Left forelimb (tissue), 1 donor: Measurements from ENCODE around the gene OR52K2.
"Not testable (repeated sequence)": the region's sequence is repeated elsewhere in the genome, so short reads cannot be mapped to it uniquely, and the experiment has no call there.

ENCODE experiments used
- DNase-seq: peaks from one replicate; pipeline ENCODE4 v3.0.0-alpha.2; 2018; ENCODE audit warnings: low spot score

Gene OR52K2

DNA sequence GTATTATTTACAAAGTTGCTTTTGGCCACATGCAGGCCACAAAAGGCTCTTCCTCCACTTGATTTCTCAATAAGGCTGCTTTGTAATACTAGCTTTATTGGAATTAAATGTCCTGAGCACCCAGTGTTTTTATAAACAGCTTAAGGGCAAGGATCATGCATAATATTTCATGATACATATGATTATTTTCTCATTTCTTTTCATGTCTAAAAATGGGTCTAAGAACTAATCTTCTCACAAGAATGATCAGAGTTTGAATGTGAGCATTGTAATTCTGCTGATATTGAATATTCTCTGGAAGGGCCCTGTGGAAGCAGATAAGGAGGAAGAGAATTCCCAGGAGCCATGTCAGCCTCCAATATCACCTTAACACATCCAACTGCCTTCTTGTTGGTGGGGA is at the start of gene OR52K2:
TSS of gene OR52K2 (plus strand) at position 301 of the 400 bp plus-strand sequence. CDS start at position 346, 45 bp downstream.
- DNase-seq = no peak

DNA sequence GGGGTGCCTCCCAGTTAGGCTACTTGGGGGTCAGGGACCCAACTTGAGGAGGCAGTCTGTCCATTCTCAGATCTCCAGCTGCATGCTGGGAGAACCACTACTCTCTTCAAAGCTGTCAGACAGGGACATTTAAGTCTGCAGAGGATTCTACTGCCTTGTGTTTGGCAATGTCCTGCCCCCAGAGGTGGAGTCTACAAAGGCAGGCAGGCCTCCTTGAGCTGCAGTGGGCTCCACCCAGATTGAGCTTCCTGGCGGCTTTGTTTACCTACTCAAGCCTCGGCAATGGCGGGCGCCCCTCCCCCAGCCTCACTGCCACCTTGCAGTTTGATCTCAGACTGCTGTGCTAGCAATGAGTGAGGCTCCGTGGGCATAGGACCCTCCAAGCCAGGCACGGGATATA is 42.9 kb upstream of the OR52K2 start:
- DNase-seq = not testable (repeated sequence)

DNA sequence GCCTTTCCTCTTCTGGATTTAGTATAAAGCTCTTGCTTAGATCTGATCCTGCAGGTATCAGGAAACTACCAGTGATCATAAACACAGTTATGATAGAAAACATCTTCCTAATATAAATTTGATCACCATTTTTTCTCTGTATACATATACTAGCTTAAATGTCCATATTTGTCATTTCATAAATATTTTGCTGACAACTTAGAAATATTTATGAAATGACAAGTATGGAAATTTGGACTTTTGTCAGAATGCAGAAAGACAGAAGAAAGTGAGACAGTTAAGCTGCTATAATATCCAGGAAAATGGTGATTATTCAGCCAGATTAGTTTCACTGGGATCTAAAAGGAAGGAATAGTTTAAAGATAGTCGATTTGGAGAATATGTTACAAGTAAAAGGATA is 32.8 kb upstream of the OR52K2 start:
- no peak for DNase-seq

DNA sequence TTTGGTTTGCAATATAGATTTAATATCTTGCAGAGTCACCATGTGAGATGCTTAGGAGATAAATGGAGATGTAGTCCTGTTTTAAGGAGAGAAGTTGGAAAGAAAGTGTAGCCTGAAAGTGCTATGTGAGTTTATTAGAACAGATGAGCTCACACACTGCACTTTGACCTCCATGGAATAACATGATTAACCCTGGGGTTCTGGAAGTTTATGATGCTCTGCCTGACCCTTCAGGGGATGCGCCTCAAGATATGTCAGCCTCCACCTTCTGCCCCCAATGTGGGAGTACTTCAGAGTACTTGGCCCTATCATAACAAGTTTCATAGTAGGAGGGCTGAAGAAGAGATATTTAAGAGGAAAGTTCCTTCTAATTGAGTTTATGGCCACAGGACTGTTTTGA is 32.3 kb upstream of the OR52K2 start:
- DNase-seq = no peak

DNA sequence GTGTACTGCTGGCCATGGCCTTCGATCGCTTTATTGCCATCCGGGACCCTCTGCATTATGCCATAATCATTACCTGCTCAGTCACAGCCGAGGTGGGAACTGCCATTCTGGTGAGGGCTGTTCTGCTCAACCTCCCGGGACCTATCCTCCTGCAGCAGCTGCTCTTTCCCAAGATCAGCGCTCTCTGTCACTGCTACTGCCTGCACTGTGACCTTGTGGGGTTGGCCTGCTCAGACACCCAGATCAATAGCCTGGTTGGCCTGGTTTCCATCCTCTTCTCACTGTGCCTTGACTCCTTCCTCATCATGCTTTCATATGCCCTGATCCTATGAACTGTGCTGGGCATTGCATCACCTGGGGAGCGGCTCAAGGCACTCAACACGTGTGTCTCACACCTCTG is 30.7 kb upstream of the OR52K2 start:
- no peak for DNase-seq

DNA sequence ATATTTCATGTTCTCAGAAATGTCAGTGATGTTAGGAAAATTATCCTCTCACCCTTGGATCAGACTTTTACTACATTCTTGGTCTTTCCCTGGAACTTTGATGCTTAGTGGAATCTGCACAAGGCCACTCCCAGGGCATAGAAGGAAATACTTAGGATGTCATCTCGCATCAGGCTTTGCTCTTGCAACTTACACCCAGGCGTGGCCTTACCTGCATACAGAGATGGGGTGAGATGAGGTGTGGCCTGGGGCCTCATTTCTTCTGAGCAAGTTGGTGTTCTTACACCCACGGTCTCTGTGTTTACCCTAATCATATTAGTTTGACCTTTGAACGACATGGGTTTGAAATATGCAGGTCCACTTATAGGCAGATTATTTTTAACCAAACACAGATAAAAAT is 19.0 kb upstream of the OR52K2 start:
- DNase-seq = no peak

DNA sequence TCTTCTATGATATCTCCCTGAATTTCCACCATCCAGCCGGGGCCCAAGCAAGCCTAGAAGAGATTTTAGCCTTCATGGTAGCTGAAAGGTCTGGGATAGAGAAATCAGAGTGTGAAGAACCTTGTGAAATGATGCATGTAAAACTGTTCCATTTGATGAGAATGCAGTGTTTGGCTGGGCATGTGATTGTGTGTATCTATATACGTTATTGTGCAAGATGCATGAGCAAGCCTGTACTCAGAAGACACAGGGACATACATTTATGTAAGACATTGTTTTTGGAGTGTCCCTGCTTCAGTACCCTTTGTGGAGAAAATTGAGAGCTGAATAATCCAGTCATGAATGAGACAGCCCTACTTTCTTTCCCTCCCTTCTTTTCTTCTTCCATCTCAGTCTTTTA is 15.2 kb upstream of the OR52K2 start:
- DNase-seq = no peak

DNA sequence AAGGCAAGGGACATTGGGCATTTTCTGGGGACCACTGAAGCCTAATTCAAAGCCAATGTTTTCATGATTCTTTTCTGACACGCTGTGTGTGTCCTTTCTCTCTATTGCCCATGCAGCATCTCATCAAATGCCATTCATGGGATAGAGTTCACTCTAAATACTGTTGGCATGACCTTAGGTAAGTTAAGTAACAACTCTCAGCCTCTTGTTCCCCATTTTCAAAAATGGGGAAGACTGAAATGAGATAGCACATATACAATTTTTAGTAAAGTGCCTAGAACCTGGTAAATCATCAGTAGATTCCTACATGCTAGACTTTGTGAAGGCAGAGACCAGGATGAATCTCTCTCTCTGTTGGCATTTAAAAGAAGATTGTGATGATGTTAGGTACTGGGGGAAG is 12.7 kb upstream of the OR52K2 start:
- DNase-seq = no peak

DNA sequence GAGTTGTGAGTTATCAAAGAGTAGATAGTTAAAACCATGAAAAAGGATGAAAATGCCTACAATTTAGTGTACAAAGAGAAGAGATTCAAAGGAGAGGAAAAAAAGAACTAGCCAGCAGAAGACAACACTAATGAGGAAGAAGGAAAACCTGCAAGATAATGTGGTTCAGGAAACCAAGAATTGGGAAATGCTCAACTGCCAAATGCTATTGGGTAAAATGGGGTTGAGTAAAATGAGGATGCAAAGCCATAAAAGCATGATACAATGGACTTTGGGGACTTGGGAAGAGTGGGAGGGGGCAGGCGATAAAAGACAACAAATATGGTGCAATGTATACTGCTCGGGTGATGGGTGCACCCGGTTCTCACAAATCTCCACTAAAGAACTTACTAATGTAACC is 7.6 kb upstream of the OR52K2 start:
- no peak for DNase-seq

DNA sequence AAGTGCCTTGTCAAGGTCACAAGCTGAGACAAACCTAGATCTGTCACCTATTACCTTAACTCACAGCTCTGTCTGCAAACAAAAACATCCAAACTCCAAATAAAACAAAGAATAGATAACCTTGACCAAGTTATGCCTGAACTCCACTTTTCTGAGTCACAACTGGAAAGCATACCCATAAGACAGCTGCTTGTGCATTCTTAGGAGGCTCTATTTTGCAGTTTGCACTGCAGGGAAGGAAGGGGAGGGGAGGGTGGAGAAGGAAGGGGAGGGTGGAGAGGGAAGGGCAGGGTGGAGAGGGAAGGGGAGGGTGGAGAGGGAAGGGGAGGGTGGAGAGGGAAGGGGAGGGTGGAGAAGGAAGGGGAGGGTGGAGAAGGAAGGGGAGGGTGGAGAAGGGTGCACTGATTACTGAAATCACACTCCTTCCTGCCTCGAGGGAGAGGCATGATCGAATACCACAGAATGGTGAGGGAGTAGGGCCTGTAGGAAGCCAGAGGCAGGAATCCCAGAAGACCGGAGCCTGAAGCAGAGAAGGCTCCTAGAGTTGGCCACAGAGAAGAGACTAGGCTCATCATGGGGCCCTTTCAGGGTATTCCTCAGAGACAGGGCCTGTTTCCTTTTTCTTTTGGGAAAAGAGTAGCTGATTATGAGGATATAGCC is 5.7 kb upstream of the OR52K2 start:
- DNase-seq = no peak

DNA sequence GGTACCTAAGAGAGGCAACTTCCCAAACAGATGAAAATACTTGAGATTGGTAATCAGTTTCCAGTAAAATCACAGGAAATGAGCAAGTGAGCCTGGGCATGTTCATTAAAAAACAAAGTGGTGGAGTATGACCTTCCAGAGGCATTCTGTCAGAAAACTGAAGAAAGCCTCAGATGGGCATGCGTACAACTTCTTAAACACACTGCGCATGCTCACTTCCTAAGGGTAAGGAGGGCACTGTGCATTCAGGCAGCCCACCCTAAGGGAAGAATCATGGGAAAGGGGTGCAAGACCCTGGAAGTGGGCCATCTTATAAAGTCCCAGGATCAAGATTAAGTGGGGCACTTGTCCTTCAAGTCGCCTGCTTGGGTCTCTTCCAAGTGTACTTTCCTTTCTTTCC is 4.0 kb downstream of the OR52K2 start:
- DNase-seq = no peak

DNA sequence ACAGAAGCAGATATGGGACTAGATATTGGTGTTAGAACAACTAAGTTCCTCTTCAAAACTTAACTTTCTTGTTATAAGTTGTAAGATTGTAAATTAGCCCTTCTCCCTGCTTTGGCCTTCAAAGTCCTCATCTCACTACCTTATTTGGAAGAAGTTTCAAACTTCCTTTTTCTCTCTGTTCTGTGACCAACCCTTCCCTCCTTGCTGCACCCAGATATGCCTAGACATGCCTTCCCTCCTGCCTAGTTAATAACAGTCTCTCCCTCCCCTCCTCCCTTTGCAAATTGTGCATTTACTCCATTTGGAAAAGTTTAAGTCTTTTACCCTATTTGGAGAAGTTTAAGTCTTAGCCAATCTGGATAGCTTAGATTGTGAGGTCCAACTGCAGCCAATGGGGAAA is 4.9 kb downstream of the OR52K2 start:
- no peak for DNase-seq

DNA sequence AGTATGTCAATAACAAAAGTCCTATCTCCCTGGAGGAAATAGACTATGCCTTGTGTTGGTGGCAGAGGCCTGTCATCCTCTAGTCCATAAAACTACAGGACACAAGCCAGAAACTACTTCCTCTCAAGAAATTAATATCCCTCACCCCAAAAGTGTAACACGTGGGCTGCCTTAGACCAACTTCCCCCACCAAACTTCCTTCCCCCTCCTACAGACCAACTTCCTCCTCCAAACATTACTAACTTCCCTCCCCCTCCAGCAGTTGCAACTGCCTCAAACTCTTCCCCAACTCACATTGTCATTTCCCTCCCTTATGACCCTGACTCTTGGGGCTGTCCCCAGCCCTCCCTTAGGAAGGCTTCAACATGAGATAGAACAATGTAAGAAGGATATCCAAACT is 6.3 kb downstream of the OR52K2 start:
- DNase-seq = no peak

DNA sequence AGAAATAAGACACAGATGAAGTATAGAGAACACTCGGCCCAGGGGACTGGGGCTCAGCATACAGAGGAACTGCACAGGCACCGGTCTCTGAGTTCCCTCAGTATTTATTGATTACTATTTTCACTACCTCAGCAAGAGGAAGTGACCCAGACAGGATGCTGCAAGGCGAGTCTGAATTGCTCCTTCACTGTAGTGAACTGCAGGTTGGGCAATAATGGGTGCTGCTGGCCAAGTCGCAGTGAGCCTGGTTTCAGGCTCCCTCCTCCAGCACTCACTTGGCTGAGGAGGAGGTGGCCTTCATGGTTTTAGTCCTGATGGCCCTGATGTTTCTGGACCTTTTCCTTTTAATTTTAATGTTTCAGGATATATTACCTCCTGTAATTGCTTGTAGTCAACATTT is 10.4 kb downstream of the OR52K2 start:
- no peak for DNase-seq

DNA sequence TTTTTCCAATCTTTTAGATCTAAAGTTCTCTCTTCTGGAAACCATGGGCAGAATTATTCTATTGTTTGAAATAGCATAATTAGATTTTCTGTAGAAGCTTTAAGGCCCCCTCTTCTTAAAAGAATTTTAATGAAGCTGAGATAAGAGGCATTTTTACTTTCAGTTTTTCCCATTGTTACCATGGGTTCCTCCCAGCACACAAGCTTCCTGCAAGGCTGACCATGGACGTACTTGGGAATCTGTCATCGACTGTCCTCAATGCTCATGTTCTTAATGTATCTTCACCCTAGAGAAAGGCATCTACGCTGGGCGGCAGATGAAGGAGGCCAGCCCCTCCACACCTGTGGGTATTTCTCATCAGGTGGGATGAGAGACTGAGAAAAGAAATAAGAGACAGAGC is 11.1 kb downstream of the OR52K2 start:
- no peak for DNase-seq

DNA sequence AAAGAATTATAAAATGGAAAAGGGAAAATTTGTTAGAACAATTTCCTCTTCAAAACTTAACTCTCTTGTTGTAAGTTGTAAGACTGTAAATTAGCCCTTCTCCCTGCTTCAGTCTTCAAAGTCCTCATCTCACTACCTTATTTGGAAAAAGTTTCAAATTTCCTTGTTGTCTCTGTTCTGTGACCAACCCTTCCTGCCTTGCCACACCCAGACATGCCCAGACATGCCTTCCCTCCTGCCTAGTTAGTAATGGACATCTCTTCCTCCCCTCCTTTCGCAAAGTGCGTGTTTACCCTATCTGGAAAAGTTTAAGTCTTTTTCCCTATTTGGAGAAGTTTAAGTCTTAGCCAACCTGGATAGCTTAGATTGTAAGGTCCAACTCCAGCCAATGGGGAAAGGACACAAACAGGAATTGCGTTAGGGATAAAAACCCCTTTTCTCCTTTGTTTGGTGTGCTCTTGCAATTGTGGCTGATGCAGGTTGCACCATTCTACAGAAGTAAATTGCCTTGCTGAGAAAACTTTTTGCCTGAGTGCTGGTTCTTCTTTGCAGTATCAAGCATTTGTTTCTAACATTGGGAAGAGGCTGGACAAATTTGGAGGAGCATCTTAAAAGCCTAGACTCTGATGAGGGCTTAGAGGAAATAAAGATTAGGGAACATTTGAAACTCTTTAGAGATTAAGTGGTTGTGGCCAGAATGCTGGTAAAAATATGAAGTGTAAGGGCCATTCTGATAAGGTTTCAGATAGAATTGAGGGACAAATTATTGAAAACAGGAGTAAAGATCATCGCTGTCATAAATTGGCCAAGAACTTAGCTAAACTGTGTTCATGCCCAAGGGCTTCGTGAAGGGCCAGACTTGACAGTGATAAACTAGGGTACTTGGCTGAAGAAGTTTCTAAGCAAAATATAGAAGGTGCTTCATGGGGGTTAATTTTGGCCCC is 15.4 kb downstream of the OR52K2 start:
- no peak for DNase-seq

DNA sequence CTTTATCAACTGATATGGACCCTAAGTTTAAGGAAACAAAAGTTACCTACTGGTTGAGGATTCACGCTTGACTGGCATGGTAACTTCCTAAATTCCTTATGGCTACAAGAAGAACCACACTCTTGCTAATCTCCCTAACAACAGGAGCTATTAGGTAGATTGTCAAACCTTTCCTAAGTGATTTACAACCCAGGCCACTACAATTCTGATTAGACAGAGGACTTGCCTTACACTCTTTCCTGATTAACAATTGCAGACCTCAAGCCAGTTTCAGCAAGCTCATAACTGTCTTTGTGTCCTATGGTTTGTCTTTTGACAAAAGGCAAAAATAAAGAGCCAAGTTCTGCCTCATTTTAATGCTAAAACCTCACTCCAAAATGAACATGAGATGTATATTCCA is 16.3 kb downstream of the OR52K2 start:
- no peak for DNase-seq

DNA sequence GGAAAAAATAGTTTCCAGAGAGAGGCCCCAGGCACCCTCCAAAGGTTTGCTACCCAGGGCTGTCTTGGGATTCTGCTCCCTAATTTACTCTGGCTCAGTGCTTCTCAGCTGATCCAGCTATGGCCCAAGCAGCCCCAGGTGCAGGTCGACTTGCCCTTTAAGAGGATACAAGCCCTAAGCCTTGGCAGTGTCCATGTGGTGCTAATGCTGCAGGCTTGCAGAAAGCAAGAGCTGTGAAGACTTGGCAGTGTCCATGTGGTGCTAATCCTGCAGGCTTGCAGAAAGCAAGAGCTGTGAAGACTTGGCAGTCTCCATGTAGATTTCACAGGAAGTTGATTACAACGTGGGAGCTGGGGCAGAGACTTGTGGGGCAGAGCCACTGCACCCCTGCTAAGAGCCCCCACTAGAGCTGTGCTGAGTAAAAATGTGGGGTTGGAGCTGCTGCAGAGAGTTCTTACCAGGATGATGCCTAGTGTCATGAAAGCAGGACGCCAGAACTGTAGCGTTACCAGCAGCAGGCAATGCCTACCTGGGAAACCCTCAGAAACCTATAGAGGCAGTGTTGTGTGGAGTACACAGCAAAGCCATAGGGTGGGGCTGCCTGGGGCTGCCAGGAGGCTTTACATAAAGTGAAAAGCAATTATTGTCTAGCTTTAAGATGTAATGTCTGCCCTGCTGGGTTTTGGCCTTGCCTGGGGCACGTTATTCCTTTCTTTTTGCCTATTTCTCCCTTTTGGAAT is 17.2 kb downstream of the OR52K2 start:
- no peak for DNase-seq

DNA sequence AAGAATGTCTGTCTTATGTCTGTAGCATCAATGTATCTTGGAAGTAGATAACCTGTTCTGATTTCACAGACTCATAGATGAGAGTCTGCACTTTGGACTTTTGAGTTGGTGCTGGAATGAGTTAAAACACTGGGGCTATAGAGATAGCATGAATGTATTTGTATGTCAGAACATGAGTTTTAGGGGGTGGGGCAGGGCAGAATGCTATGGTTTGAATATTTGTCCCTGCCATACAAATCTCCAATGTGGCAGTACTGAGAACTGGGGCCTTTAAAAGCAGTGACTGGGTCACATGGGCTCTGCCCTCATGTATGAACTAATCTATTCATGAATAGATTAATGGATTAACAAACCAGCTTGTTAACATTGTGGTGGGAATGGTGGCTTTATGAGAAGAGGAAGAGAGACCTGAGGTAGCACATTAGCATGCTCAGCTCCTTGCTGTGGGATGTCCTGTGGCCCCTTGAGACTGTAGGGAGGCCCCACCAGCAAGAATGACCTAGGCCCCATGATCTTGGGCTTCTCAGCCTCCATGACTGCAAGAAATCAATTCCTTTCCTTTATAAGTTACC is 17.9 kb downstream of the OR52K2 start:
- no peak for DNase-seq

DNA sequence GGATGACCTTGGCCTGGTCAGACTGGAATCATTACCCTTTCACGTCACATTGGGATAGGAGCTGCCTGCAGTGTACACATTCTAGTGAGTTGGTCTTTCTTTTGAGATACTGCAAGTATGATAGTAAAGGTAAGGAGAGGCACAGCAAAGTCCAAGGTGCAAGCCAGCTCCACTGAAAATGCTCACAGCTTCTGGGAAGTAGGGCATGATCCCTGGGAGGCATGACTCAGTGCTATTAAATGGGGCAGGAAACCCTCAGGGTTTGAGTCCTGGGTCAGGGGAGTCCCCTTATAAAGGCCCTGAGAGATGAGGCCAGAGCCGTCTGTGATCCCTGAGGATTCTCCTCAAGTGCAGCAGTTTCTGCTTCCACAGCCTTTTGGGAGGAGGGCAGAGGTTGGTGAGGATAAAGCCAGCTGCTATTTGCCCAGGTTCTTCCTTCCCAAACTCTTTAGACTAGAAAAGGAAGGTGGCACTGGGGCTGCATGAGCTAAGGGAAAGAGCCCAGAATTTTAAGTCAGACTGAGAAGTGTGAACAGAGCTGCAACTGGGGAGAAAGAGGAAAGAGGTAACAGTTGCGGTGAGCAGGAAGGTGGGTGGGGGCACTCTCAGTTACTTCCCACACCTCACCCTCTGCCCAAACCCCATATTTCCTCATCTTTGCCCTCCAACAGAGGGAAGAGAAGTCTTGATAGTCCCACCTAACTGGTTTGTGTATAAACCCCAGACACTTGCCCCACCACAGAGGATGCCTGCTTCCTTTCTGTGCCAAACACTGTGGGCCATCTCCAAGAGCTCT is 18.9 kb downstream of the OR52K2 start:
- no peak for DNase-seq

DNA sequence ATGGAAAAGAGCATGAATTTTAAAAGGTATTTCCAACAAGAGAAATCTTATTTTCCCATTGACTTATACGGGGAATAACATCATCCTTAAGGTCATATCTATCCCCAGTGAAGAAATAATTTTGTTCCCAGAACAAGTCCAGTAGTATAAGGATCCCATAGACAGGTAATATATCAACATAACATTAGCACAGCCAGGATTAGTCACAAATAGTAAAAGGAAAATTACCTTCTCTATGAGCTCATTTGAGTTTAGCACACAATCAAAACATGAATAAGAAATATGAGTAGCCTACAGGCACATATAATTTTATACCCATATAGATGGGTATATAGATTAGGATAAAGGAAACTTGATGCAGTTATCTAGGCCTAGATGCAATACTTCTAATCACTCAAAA is 30.5 kb downstream of the OR52K2 start:
- no peak for DNase-seq
